ENCODE results near the gene ATP8B3.

Gene ATP8B3

DNA sequence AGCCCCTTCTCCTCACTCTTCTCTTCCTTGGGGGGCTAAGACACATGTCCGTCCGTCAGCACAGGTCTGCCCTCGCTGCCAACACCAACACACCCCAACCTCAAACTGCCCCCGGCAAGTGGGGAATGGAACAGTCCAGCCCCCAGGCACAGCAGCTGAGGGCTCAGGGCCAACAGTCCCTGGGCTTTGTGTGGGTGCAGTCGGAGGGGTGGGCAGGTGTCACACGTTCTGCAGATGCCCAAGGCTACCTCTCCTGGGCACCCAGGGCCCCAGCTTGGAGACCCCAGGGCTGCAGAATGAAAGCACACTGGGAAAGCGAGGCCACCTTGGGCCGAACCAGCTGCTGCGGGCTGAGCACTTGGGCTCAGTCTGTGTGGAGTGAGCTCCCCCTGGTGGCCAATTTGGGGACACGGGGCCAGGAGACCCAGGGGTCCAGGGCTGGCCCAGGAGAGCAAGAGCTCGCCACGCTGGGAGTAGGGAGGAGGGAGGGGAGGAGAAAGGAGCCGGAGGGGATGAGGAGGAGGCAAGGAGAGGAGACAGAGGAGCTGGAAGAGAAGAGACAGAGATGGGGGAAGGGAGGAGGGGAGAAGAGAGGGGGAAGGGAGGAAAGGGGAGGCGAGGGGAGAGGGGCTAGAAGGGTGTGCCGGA, 14.0 kb upstream of the ATP8B3 start:
- H3K4me3 ChIP-seq (replicated peaks in 1 of 2; ENCODE audit: low read depth in 2 of 2, low read length in 2 of 2): no peak overlapping the region
- peak; percentile 69 to 74 for DNase-seq (ENCODE audit: low read depth in 2 of 2)
- TF ChIP-seq CTCF (IDR thresholded peaks at IDR 0.05; ENCODE audit: low read depth, low read length): peak; percentile 91

DNA sequence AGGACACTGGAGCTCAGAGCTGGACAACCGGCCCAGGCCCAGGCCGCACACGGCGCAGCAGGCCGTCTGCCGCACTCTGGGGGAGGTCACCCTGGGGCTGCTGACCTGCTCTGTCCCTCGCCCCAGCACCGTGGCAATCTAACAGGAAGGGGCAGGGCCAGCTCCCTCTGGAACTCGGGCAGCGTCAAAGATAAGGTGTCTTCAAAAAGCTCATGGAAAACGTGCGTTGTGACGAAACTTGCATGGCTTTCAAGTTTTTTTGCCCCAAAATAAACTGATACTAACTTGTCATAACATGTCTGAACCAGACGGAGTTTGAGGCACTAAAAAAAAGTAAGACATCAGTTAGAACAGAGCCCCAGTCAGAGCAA, 12.2 kb upstream of the ATP8B3 start:
- no peak for DNase-seq (ENCODE audit: low read depth in 2 of 2)
- no peak overlapping the region for H3K4me3 ChIP-seq (replicated peaks in 1 of 2; ENCODE audit: low read depth in 2 of 2, low read length in 2 of 2)
- TF ChIP-seq CTCF (IDR thresholded peaks at IDR 0.05; ENCODE audit: low read depth, low read length): no peak

DNA sequence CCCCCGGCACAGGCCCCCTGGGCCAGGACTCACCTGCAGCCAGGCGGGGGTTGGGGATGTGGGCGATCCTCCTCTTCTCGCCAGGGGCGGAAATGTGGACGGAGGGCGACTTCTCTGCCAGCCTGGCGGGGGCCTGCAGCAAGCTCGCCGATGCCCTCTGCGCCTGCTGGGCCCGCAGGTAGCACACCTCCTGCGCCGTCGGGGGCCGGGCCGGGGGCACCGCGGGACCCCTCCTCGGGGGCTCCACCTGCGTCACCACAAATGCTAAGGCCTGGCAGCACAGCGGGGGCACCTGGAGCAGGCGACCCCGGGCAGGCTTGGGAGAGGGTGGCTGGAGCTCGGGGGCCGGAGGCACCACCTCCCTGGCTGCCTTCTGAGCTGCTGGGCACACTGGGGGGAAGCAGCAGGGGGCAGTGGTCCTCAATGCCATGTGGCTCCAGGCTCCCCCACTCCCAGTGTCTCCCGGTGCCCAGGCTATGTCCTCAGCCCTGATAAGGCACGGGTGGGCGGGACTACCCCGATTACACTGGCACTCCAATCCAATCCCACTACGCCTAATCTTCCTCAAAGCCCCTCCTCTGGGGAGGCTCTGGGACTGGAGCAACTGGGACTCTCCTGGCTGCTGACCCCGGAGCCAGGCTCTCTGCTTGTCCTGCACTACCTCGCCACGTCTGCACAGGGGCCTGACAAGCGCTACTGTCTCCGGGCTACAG, 11.6 kb upstream of the ATP8B3 start:
- no peak for DNase-seq (ENCODE audit: low read depth in 2 of 2)
- no peak overlapping the region for H3K4me3 ChIP-seq (replicated peaks in 1 of 2; ENCODE audit: low read depth in 2 of 2, low read length in 2 of 2)
- no peak for TF ChIP-seq CTCF (IDR thresholded peaks at IDR 0.05; ENCODE audit: low read depth, low read length)

- H3K4me3 ChIP-seq (replicated peaks in 1 of 2; ENCODE audit: low read depth in 2 of 2, low read length in 2 of 2): no peak overlapping the region
- no peak for DNase-seq (ENCODE audit: low read depth in 2 of 2)
- no peak for TF ChIP-seq CTCF (IDR thresholded peaks at IDR 0.05; ENCODE audit: low read depth, low read length)
These were observed 10.9 kb upstream of the ATP8B3 start for GRCh38 chr19:1823020-1823419.

DNA sequence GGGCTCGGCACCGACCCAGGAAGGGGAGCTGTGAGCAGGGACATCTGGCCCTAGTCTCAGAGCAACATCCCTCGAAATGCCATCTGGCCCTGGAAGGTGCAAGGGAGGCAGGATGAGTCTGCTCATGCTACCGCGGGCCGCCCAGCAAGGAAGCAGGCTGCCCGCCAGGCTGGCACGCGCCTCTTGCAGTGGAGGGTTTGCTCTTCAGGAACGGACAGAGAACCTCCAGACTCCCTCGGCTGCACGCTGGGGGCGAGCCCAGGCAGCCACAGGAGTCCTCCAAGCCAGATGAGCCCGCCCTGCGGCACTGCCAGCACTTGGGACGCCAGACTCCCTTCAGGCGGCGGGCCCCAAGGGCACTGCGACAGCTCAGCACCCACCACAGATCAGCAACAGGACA, 10.1 kb upstream of the ATP8B3 start:
- TF ChIP-seq CTCF (IDR thresholded peaks at IDR 0.05; ENCODE audit: low read depth, low read length): no peak
- no peak for DNase-seq (ENCODE audit: low read depth in 2 of 2)
- H3K4me3 ChIP-seq (replicated peaks in 1 of 2; ENCODE audit: low read depth in 2 of 2, low read length in 2 of 2): no peak overlapping the region

DNA sequence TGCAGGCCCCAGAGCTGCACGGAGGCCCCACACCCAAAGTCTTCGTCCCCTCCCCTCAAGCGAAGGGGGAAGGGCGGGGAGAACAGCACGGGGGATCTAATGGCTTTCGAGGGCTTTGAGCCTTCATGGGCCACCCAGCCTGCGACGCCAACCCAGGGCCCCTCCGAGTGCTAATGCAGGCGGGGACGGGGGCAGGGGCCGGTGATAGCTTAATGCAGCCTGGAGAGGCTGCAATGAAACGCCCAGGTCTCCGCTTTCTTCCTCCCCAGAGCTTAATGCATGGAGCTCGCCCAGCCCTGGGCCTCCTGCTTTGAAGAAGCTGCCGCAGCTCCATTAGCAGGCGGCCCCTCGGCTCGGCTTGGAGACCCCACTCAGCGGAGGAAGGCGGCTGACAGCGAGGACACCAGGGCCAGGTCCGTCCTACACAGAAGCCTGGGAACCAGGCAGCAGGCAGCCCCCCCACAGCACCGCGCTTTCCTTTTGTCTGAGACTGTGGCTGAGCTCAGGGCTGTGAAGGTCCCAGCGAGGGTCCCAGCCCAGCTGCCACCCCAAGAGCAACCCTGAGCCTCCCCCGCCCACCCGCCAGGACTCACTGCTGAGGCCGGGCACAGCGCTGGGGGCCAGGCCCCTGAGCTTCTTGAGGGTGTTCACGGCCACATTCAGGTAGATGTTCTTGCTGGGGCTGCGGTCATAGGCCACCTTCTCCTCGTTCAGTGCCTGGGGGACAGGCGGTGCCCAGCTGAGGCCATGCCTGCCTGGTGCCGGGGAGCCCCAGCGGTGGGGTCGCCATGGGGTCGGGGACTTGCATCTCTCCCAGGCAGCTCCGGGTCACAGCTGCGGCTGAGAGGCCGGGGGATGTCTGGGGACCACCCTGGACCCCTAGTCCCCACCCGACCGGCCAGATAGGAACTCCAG, 7.5 kb upstream of the ATP8B3 start:
- DNase-seq (ENCODE audit: low read depth in 2 of 2): no peak
- no peak overlapping the region for H3K4me3 ChIP-seq (replicated peaks in 1 of 2; ENCODE audit: low read depth in 2 of 2, low read length in 2 of 2)
- no peak for TF ChIP-seq CTCF (IDR thresholded peaks at IDR 0.05; ENCODE audit: low read depth, low read length)
